Liver (tissue), 9 donors: Measurements from ENCODE around the gene ZNF550. TPM values are rescaled to one million over a fixed set of nuclear protein-coding genes. Genes with fewer than 3 reads are reported as not detected.

ENCODE experiments used
- DNase-seq: peaks from one replicate; pipeline ENCODE4 v3.0.0-alpha.2; 2017; ENCODE audit warnings: low spot score
- H3K27ac ChIP-seq, 2 donors: one replicate each; pipeline ENCODE4 v1.7.0; 2013; ENCODE audit warnings: inconsistent platforms in 2 of 2, low read length in 2 of 2, control low read depth in 1 of 2, low read depth in 1 of 2, mild to moderate bottlenecking in 1 of 2
- H3K27me3 ChIP-seq, 4 donors: one replicate each; pipeline versions ENCODE4 v1.6.1 to v1.7.0; 2013; ENCODE audit warnings: low read length in 3 of 4, inconsistent platforms in 1 of 4, mild to moderate bottlenecking in 1 of 4, moderate library complexity in 1 of 4; ENCODE audit not compliant: control insufficient read depth in 4 of 4, insufficient read depth in 4 of 4
- H3K36me3 ChIP-seq, 4 donors: one replicate each; pipeline versions ENCODE4 v1.6.1 to v1.7.0; 2013; ENCODE audit warnings: low read length in 3 of 4, mild to moderate bottlenecking in 3 of 4, low read depth in 1 of 4, moderate library complexity in 1 of 4; ENCODE audit not compliant: control insufficient read depth in 4 of 4, insufficient read depth in 3 of 4
- H3K4me1 ChIP-seq, 4 donors: one replicate each; pipeline versions ENCODE4 v1.6.1 to v1.7.0; 2013; ENCODE audit warnings: low read length in 3 of 4, mild to moderate bottlenecking in 3 of 4, moderate library complexity in 1 of 4; ENCODE audit not compliant: control insufficient read depth in 4 of 4, insufficient read depth in 4 of 4
- H3K4me3 ChIP-seq, 3 donors: one replicate each; pipeline versions ENCODE4 v1.6.1 to v1.7.0; 2013; ENCODE audit warnings: low read length in 3 of 3, control low read depth in 1 of 3, low read depth in 1 of 3, mild to moderate bottlenecking in 1 of 3
- H3K9ac ChIP-seq, 2 donors: one replicate each; pipeline ENCODE4 v1.7.0; 2013; ENCODE audit warnings: low read length in 2 of 2, mild to moderate bottlenecking in 2 of 2, moderate library complexity in 2 of 2, control low read depth in 1 of 2, low read depth in 1 of 2
- H3K9me3 ChIP-seq, 4 donors: one replicate each; pipeline versions ENCODE4 v1.6.1 to v1.7.0; 2013; ENCODE audit warnings: low read length in 3 of 4; ENCODE audit not compliant: control insufficient read depth in 4 of 4
- ATF3 ChIP-seq: IDR thresholded peaks from 2 replicates; pipeline ENCODE4 v1.6.1; 2016; ENCODE audit warnings: antibody characterized with exemption
- CTCF ChIP-seq: fragments of 150-350 bp; IDR thresholded peaks from 2 replicates; pipeline ENCODE4 v1.5.1; 2017; ENCODE audit warnings: improper control_type of control experiment, low read depth, low read length; ENCODE audit not compliant: missing input control
- EGR1 ChIP-seq, 2 donors: IDR thresholded peaks; 2 replicates each; pipeline ENCODE4 v1.6.1; 2016 to 2018; ENCODE audit warnings: antibody characterized with exemption in 2 of 2, low read depth in 2 of 2
- FOXA1 ChIP-seq: IDR thresholded peaks from 2 replicates; pipeline ENCODE4 v1.6.1; 2016; ENCODE audit warnings: antibody characterized with exemption
- FOXA2 ChIP-seq: IDR thresholded peaks from 2 replicates; pipeline ENCODE4 v1.6.1; 2016; ENCODE audit warnings: antibody characterized with exemption
- GABPA ChIP-seq, 2 donors: IDR thresholded peaks in 1 of 2; conservative IDR thresholded peaks in 1 of 2; 2 replicates each; pipeline ENCODE4 v1.6.1; 2016; ENCODE audit warnings: antibody characterized with exemption in 2 of 2, mild to moderate bottlenecking in 1 of 2, moderate library complexity in 1 of 2
- HNF4A ChIP-seq, 2 donors: conservative IDR thresholded peaks; 2 replicates each; pipeline ENCODE4 v1.6.1; 2016; ENCODE audit warnings: antibody characterized with exemption in 2 of 2, mild to moderate bottlenecking in 2 of 2
- HNF4G ChIP-seq: IDR thresholded peaks from 2 replicates; pipeline ENCODE4 v1.6.1; 2016; ENCODE audit warnings: antibody characterized with exemption
- JUND ChIP-seq, 2 donors: IDR thresholded peaks; 2 replicates each; pipeline ENCODE4 v1.6.1; 2016; ENCODE audit warnings: antibody characterized with exemption in 2 of 2
- MAX ChIP-seq: IDR thresholded peaks from 2 replicates; pipeline ENCODE4 v1.6.1; 2016; ENCODE audit warnings: antibody characterized with exemption
- NR2F2 ChIP-seq: IDR thresholded peaks from 2 replicates; pipeline ENCODE4 v1.6.1; 2016; ENCODE audit warnings: antibody characterized with exemption
- RAD21 ChIP-seq, 2 donors: IDR thresholded peaks; 2 replicates each; pipeline ENCODE4 v1.6.1; 2016; ENCODE audit warnings: antibody characterized with exemption in 2 of 2, mild to moderate bottlenecking in 2 of 2
- REST ChIP-seq: IDR thresholded peaks from 2 replicates; pipeline ENCODE4 v1.6.1; 2016; ENCODE audit warnings: antibody characterized with exemption, mild to moderate bottlenecking
- RXRA ChIP-seq, 2 donors: IDR thresholded peaks; 2 replicates each; pipeline ENCODE4 v1.6.1; 2017 to 2018; ENCODE audit warnings: antibody characterized with exemption in 2 of 2, mild to moderate bottlenecking in 1 of 2
- SP1 ChIP-seq: IDR thresholded peaks from 2 replicates; pipeline ENCODE4 v1.6.1; 2018; ENCODE audit warnings: antibody characterized with exemption, mild to moderate bottlenecking
- TAF1 ChIP-seq: conservative IDR thresholded peaks from 2 replicates; pipeline ENCODE4 v1.6.1; 2016; ENCODE audit warnings: antibody characterized with exemption, mild to moderate bottlenecking
- YY1 ChIP-seq: IDR thresholded peaks from 2 replicates; pipeline ENCODE4 v1.6.1; 2016; ENCODE audit warnings: antibody characterized with exemption, mild to moderate bottlenecking
- ZBTB33 ChIP-seq: IDR thresholded peaks from 2 replicates; pipeline ENCODE4 v1.6.1; 2016; ENCODE audit warnings: antibody characterized with exemption
- WGBS: extraction: QIAGEN DNeasy Blood & Tissue Kit; methylation state at CpG from one replicate; pipeline ENCODE4 v1.1.7; 2013; 5-methylcytosine and 5-hydroxymethylcytosine counted together
- polyA plus RNA-seq, 2 donors: library from polyadenylated mRNA; stranded (reverse) in 1 of 2; unstranded in 1 of 2; fragments of 200-250 nt in 1 of 2; fragments of >200 nt in 1 of 2; fragmentation: Nextera tagmentation in 1 of 2; extraction: Ambion mirVana in 1 of 2; gene quantifications; one replicate each; pipeline versions ENCODE4 v1.2.1 to v1.2.3, GENCODE V29; 2013 to 2015
- total RNA-seq, 2 donors: library from RNA; depleted of rRNA; stranded (reverse); fragments of >200 nt; gene quantifications; one replicate each; pipeline ENCODE4 v1.2.3, GENCODE V29; 2014
- donor health status: healthy.
- donor health status: healthy.
- donor health status: healthy.
- donor health status: healthy.
- donor health status: healthy.

The ZNF550 gene
- total and polyA plus RNA-seq, 4 donors: 0.96 to 4.8 (median 3.7) TPM

- H3K27ac ChIP-seq: no peak overlapping the region
- H3K36me3 ChIP-seq: peaks cover 3 to 23% (median 9%) of the 10 kb centered on the region in 4 donors
- WGBS: 95% methylated on average over 1 of the region's 1 CpG
- H3K27me3 ChIP-seq: no peaks in the 10 kb centered on the region
- H3K9ac ChIP-seq: no peak overlapping the region
- H3K4me3 ChIP-seq: peak overlapping the region in 1 of 3 donors; percentile 15
- TF ChIP-seq YY1 (no peak), JUND (IDR thresholded peaks at IDR 0.05) (no peak), HNF4A (conservative IDR thresholded peaks at IDR 0.05) (no peak), REST (no peak), RAD21 (IDR thresholded peaks at IDR 0.05) (no peak), TAF1 (no peak), EGR1 (IDR thresholded peaks at IDR 0.05; ENCODE audit: low read depth in 2 of 2) (no peak), RXRA (IDR thresholded peaks at IDR 0.05) (no peak), SP1 (no peak), MAX (no peak), NR2F2 (no peak), CTCF (no peak), ZBTB33 (no peak), HNF4G (no peak), ATF3 (no peak), FOXA2 (no peak), FOXA1 (no peak), GABPA (IDR thresholded peaks at IDR 0.05 in 1 of 2, conservative IDR thresholded peaks at IDR 0.05 in 1 of 2) (no peak)
- H3K4me1 ChIP-seq: peaks cover 0 to 3% (median 0%) of the 10 kb centered on the region in 4 donors
- DNase-seq: no peak
- H3K9me3 ChIP-seq: peaks cover 45 to 78% (median 62%) of the 10 kb centered on the region in 4 donors
Observed at GRCh38 chr19:57587529-57587928, 27.9 kb upstream of the ZNF550 start.
